Stomach (tissue), 4 donors: ENCODE measurements around the gene NCAM1.

Source experiments
- POLR2A ChIP-seq, 4 donors: fragments of 450-650 bp; IDR thresholded peaks; one replicate each; pipeline ENCODE4 v1.6.1; 2016; ENCODE audit warnings: antibody characterized with exemption in 4 of 4, control low read depth in 2 of 4, mild to moderate bottlenecking in 1 of 4, moderate library complexity in 1 of 4
- POLR2AphosphoS5 ChIP-seq, 3 donors: sonication (generic); formaldehyde crosslinking; IDR thresholded peaks; one replicate each; pipeline ENCODE4 v1.6.1; 2016; ENCODE audit warnings: antibody characterized with exemption in 3 of 3
- TF ChIP-seq, protein P1 (sequence below), 7 experiments: fragments of 450-650 bp in 4 of 7; fragments of 200-600 bp in 3 of 7; sonication (generic) in 3 of 7; IDR thresholded peaks; one replicate each; pipeline ENCODE4 v1.5.1; 2016 to 2019; ENCODE audit warnings: antibody characterized with exemption in 7 of 7, control low read depth in 2 of 7, mild to moderate bottlenecking in 1 of 7

DNA sequence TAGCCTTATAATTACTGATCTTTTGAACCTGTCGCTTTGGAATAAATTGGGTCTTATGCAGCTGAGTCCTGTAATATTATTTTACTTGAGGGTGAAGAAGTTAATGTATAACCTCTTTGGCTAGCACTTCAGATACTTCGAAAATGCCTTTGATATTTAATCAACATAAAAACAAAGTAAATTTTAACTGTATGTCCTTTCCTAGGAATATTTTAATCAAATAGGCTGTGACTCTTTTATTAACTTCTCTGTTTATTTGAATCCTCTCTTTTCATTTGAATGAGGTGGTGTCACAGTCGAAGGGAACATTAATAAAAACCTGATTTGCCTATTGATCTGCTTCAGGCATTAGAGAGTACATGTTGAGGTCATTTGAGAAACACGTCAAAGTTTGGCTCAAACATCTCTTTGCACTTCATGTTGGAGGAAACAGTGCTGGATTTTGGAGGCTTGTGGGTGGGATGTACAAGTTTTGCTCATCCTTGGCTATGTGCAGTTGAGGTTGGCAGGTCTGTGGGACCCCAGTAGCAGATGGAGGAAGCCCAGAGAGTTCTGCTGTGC is 143.6 kb downstream of the NCAM1 start:
- TF ChIP-seq, protein P1, sequence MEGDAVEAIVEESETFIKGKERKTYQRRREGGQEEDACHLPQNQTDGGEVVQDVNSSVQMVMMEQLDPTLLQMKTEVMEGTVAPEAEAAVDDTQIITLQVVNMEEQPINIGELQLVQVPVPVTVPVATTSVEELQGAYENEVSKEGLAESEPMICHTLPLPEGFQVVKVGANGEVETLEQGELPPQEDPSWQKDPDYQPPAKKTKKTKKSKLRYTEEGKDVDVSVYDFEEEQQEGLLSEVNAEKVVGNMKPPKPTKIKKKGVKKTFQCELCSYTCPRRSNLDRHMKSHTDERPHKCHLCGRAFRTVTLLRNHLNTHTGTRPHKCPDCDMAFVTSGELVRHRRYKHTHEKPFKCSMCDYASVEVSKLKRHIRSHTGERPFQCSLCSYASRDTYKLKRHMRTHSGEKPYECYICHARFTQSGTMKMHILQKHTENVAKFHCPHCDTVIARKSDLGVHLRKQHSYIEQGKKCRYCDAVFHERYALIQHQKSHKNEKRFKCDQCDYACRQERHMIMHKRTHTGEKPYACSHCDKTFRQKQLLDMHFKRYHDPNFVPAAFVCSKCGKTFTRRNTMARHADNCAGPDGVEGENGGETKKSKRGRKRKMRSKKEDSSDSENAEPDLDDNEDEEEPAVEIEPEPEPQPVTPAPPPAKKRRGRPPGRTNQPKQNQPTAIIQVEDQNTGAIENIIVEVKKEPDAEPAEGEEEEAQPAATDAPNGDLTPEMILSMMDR (IDR thresholded peaks at IDR 0.05), result no peak
- TF ChIP-seq POLR2A (IDR thresholded peaks at IDR 0.05) (no peak), POLR2AphosphoS5 (IDR thresholded peaks at IDR 0.05) (no peak)
